Kidney glomerular epithelial cell (primary cell): ENCODE data around the gene MGAT5B.

ENCODE experiments used
- DNase-seq: peaks from one replicate; lab custom pipeline; 2025; lab: John Stamatoyannopoulos, UW

MGAT5B gene

DNA sequence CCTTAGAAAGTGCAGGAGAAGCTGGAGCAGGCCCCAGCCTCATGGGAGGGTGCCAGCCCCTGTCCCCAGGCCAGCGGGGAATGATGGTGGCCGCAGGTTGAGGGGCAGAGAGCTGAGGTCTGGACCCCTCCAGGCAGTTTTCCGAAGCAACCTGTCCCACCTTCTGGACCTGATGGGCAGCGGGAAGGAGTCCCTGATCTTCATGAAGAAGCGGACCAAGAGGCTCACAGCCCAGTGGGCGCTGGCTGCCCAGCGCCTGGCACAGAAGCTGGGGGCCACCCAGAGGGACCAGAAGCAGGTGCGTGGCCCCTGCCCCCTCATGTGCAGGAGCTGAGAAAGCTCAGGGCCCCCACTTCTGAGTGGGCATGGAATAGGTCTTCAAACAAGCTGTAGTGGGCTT lies 36.8 kb downstream of the MGAT5B start:
- DNase-seq = no peak

DNA sequence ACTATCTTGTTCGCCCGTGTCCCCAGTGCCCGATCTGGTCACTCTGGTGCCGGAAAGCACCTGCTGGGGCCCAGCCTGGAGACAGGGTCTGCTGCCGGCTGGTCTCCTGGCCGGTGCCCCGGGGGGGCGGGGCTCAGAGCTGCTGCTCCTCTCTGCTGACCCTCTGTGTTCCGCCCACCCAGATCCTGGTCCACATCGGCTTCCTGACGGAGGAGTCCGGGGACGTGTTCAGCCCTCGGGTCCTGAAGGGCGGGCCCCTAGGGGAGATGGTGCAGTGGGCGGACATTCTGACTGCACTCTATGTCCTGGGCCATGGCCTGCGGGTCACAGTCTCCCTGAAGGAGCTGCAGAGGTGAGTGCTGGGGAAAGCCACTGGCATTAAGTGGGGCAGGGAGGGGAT lies 37.6 kb downstream of the MGAT5B start:
- DNase-seq = no peak

DNA sequence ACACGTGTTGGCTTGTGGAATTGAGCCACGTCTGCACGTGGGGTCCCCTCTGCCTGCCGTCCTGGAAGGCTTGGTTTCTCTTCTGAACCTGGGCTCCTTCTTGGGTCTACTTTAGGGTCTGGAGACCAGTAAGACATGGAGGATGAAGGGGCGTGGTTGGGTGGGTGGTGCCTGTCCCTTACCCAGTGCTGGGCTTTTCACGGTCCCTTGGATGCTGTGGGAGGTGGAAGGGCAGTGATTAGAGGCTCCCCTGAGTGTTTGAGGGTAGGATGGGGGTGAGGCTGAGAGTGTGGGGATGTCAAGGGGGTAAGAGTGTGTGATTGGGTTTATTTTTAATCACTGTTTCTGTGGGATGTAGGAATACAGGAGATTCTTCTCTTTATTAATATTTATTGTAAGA lies 38.3 kb downstream of the MGAT5B start:
- DNase-seq = no peak

DNA sequence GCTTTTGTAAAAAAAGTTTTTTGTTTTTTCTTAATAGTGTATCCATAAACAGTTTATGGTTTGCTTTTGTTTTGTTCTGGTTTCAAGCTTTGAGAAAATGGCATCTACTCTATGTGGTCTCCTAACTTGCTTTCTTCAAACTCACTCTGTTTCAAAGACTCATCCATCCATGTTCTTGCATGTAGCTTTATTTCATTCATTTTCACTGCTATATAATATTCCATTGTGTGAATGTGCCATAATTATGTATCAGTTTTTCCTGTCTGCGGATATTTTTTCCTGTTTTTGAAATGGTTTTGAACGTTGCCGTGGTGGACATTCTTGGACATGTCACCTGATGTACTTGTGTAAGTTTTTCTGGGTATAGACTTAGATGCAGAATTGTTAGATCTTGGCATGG lies 39.1 kb downstream of the MGAT5B start:
- no peak for DNase-seq

DNA sequence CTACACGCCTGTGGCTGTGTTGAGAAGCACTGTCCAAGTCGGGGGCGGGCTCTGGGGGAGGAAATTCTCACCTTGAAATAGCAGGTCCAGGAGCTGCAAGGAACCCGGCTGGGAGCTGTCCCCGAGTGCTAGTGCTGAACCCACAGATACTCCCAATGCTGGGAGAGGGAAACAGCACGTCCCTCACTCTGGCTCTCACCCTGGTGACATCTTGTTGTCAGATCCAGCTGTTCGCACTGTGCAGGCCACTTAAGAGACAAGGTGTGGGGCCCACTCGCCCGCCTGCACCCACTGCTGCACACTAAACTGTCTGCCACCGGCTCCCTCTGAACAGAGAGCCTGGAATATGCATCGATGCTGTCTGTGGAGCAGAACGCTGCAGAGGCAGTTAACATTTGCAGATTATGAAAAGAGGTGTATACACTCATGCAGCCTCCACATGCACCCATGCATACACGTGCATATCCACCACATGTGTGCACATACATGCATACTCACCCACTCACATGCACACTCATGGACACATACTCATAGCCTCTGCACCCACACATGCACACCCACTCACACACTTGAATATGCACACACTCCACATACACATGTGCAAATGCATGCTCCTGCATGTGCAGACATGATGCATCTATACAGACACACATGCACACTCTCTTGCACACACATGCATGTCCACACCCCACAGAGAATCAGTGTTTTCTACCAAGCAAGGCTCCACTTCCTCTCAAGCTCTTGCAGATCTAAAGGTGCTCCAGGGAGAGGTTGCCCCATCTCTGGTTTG lies 42.0 kb downstream of the MGAT5B start:
- DNase-seq = peak; percentile 47

DNA sequence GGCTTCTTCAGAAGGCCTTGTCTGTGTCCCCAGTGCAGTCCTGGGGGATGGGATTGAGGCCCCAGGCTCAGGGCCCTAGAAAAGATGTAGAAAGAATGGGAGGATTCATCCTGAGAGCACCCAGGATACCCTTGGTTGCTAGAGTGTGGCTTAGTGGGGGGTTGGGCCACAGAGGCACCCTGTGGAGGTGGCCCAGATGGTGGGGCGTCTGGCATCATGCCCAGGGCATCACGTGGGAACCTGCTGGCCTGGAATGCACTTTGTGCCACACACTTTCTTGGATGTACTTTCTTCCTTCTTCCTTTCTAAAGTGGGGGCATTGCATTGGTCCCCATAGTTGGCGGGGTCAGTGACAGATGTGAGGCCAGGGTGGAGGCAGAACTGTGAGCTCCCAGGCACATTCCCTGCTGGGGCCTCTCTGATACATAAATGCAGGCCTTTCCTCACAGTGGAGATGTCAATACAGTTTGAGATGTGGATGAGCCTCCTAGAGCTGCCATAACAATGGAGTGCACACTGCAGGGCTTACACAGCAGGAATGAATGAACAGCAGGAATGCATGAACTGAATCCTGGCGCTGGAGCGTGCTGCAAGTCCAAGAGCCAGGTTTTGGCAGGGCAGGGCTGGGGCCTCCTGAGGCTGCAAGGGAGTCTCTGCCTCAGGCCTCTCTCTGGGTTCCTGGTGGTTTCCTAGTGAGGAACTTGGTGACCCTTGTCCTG lies 43.3 kb downstream of the MGAT5B start:
- no peak for DNase-seq

DNA sequence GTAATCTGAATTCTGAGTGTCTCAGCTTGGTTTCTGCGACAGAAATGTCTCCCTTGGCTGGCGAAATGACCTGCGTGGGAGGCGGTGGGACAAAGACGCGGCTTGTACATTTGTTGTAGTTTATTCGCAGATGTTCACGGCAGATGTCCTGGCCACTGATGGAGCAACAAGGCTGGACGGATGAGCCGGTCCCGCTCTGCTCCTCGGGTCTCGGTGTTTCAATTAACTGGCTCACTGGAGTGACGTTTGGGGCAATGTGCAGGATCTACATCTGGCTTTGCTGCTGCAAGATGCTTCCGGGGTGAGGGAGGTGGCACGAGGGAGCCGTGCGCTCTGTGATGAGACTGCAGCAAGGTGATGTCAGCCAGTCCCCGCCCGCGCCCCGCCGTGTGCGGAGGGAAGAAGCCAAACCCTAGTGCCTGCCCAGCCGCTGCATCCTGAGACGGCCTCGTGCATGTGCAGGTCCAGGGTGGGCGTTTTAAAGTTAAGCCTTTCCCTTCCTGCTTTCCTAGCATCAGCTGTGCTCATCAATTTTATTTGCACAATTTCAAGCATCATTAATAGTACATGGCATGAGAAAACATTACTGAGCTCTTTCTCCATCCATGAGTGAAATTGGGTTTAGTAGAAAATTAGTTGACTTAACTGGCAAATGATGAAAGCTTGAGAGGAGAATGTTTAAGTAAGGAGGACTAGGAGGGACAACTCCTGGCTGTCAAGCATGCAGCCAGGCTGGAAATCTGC lies 44.4 kb downstream of the MGAT5B start:
- DNase-seq = no peak

DNA sequence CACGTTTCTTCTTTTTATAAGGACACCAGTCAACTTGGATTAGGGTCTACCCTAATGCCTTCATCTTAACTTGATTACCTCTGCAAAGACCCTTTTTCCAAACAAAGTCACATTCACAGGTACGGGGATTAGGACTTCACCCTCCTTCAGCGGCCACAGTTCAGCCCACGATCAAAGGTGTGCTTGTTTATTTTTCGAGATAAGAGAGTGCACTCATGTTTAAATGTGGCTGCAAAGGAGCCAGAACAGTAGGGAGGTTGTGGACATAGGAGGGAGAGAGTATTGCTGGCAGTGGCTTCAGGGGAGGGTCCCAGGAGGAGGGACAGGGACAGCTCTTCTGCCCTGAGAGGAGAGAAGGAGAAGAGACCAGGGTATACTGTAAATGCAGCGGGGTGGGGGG lies 46.7 kb downstream of the MGAT5B start:
- no peak for DNase-seq

DNA sequence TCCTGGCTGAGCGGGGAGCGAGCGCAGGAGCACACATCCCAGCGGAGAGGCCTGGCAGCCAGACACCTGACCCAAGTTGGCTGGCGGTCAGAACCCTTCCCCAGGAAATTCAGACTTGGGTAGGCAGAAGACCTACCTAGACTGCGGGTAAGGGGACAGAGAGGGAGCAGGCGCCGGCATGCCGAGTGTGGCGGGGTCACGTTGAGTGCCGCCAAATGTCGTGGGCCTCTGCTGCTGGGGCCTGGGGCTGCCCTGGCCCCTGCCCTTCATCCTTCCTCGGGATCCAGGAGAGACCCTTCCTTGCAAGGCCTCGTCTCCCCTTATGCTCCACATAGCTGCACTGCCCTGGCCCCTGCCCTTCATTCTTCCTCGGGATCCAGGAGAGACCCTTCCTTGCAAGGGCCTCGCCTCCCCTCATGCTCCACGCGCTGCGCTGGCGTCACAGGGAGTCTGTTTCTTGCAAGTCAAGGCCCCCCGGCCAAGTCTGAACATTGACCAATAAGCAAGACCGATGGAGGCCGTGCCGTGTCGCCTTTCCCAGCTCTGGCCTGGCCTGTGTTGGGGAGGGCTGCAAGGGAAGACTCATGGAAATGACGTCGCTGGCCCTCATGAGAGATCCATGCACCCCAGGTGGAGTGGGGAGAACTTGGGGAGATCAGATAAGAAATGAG lies 47.8 kb downstream of the MGAT5B start:
- DNase-seq = no peak

DNA sequence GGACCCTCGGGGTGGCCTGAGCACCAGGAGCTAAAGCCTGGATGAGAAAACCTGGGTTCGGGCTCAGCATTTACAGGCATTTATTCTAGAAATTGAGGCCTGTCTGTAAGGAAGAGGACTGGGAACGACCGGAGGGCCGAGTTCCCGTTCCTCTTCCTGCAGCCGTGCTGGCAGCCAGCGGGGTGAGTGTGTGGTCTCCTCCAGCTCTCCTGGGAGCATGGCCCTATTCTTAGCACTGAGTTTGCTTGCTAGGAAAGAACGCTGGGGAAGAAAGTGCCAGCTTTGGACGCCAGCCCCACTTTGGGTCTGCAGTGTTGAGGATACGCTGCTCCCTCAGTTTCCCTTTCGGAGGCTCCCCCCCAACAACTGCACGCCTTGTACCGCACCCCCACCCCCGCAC lies 49.6 kb downstream of the MGAT5B start:
- DNase-seq = no peak

DNA sequence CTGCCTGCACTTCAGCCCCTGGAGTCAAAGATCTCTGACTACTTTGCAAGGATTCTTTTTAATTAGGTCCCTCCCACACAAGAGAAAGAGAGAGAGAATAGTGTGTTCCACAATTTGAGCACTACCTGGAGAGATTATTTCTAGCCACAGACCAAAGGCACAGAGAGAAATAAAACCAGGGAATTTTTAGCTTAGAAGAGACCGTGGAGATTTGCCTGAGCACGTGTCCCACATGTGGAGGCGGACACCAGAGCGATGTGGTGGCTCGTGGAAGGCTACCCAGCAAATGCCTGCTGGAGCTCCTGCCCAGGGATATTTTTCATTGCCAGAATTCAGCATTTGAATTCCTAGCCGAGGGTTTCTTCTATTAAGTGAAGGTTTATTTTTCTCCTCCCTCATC lies 50.6 kb downstream of the MGAT5B start:
- no peak for DNase-seq

DNA sequence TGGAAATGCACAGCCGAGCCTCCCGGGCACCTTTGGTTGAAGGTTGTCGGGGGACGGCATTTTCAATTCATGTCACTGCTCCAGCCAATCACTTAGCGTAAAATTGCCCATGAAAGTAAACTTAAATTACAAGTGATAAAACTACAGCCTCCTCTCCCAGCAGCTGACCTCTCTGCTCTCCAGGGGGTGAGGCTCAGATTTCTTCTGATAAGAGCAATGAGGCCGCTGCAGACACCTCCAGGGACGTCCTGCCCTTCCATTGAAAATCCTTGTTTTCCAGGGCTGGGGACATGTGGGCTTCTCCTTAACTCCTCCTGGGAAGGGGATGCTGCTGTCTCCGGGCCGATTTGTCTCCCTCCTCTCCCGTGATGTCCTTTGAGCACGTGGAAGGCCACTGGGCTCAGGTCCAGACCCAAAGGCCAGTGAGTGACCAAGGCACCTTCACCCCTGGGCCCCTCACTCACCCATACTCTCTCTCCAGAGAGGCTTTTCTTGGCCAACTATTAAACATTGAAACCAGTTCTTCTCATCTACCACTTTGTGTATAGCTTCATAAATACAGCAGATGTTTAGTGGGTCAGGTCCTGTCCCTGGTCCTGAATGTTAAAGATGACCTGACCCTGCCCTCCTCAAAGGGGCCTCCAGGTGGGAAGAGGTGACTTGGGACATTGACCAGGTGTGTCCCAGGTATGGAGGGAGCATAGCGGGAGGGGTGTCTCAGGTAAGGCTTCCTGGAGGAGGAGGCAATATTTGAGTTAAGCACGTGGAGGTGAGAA lies 52.3 kb downstream of the MGAT5B start:
- no peak for DNase-seq

DNA sequence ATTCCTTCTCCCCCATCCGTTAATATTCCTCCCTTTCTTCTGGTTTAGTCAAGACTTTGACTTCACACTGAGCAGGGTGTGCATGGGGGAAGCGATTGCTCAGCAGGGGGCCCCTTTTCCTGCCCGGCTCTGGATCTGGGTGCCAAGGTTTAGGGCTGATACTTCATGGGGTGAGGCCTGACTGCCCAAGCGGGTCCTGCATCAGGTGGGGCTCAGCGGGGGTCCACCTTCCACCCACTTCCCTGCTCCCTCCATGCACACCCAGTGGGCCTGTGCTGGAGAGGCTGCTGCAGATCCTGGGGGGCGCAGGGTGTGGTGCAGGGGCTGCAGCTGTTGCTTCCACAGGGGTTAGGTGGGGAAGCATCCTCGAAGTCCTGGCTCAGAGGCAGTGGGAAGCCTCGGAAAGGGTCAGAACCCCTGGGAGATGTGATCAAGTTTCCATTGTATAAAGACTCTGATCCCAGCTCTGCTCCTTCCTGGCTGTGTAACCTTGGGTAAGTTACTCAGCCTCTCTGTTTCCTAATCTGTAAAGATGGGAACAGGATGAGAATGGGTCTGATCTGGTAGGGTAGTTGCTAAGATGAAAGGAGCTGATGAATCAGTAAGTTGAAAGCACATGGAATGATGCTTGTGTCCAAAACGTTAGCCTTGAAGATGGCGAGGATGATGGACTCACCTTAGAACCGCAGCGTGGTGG lies 53.3 kb downstream of the MGAT5B start:
- no peak for DNase-seq

DNA sequence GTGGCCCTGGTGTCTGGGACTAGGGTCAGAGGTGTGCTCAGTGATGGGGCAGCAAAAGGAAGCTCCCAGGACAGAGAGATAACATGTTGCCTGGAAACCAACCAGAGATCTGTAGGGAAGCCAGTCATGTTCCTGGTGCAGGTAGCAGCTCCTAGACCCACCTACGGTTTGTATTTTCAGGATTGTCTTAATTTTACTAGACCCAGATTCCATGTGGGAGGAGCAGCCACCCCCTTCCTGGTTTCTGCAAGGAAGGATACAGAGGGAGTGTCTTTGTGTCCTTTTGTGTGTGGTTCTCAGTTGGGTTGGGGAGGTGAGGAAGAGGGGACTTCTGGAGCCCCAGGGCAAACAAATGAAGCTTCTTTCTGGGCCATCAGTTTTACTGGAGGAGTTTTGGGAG lies 53.9 kb downstream of the MGAT5B start:
- DNase-seq = no peak

DNA sequence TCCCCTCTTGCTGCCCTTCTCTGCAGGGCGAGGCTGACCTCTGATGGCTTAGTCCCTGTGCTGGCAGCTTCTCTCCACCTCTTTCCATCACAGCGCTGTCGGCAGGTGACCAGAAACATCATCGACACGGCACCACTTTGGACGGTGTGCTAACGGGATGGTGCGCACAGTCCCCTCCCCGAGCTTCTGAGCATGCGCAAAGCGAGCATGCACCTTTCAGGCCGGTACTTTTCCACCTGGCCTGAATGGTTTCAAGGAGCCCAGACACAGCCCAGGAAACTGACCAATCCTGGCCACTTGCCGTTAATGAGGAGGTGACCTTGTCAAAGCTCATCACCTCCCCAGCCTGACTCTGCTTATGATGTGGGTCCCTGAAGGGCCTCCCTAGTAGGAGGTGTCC lies 54.8 kb downstream of the MGAT5B start:
- no peak for DNase-seq

DNA sequence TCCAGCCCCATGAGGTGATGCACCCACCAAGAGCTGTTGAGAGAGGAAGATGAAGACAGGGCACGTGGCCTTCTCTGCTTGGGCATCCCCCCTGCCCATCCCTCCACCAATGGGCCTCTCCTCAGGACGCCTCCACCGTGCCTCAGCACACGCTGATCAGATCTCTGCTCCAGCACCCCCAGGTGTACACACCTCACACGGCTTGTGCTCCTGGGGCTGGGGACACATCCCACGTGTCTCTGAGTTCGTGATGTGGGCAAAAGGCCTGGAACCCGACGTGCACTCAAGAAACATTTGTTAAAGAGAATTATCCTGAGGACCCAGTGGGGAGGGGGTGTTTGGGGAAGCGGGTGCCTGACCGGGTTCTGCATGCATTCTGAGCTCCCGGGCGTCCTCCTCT lies 55.3 kb downstream of the MGAT5B start:
- DNase-seq = no peak

DNA sequence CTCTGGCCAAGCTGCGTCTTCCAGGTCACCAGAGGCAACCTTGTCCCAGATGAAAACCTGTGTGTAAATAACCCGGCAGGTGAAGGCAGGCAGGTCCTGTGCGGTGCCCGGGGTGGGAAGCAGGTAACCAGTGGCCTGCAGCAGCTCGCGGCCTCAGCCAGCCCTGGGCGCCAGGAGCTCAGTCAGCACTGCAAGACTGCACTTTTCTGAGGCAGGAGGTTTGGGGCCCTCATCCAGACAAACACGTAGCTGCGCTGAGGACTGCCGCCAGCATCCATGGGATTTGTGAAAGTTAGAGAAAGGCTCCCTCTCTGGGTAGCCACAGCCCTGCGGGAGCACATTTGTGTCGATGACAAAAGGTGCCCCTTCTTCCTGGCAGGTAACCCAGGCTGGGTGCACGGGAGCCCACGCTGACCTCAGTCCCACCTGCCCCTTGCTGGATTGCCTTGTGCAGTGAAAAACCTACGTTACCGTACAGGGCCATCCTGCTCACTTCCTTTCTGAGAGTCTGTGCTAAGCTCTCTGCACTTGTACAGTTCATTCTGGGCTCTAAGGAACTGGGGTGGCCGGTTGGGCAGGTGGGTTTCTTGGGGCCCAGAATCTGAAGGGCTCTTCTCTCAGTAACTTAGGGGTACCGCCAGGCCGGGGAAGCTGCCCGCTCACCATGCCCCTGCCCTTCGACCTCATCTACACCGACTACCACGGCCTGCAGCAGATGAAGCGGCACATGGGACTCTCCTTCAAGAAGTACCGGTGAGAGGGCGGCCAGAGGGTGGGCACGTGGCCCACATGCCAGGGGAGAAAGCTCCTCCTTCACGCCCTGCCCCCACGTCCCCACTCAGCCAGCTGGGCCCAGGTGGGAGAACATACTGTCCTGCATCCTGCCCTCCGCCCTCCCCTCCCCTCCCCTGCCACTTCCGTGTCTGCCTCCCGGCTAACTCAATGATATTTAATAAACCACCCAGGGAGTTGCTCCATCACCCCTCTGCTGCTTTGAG lies 56.4 kb downstream of the MGAT5B start:
- no peak for DNase-seq

DNA sequence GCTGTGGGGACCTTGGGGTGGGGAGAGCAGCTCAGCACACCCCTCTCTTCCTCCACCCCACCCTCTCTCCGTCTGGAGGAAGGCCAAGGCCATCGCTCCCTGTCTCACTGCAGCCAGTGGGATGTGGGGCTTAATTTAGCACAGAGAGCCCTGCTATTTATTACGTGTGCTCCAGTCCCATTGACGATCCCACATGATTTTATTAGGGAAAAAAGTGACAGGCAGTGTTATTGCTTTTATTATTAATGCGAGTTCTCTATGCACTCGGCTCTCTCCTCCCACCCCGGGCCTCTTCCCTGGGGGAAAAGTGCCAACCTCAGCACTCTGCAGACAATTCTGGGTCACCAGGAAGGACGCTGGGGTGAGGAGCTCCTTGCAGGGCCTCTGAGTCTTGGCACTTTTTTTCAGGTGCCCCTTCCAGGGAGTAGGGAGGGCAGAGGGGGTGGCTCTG lies 57.3 kb downstream of the MGAT5B start:
- no peak for DNase-seq

DNA sequence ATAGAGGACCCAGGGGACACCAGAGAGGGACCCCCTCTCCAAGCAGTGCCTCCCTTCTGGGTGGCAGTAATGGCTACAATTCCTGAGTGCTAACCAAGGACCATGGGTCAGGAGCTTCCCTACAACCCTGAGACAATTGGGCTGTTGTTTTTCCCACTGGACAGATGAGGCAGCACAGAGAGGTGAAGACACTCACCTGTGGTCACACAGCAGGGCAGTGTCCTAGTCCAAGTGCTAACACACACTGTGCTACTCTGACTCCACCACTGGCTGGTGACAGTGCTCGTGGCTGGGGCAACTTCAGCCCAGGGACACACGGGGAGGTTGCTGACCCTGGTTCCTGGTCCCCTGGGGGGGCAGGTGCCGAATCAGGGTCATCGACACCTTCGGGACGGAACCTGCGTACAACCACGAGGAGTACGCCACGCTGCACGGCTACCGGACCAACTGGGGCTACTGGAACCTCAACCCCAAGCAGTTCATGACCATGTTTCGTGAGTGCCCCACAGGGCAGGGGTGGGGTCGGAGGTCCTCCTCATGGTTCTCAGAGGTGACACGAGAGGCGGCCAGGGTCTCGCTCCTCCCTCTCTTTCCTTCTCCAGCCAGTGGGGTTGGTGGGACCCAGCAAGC lies 58.1 kb downstream of the MGAT5B start:
- DNase-seq = no peak
